Glutamatergic neuron (in vitro differentiated cells): ENCODE measurements around the gene RPS16. TPM values are rescaled to one million over a fixed set of nuclear protein-coding genes. Genes with fewer than 3 reads are reported as not detected.

Source experiments
- DNase-seq: peaks from one replicate; pipeline ENCODE4 v3.0.0; 2022
- H3K27ac Mint-ChIP-seq: one replicate; pipeline ENCODE4 v1.8.0; 2020; ENCODE audit warnings: mild to moderate bottlenecking, mixed read lengths, inconsistent platforms; ENCODE audit not compliant: unreplicated experiment
- H3K27me3 Mint-ChIP-seq: one replicate; pipeline ENCODE4 v1.8.0; 2020; ENCODE audit warnings: mild to moderate bottlenecking, moderate library complexity, mixed read lengths, inconsistent platforms; ENCODE audit not compliant: unreplicated experiment
- H3K36me3 Mint-ChIP-seq: one replicate; pipeline ENCODE4 v1.8.0; 2020; ENCODE audit warnings: mild to moderate bottlenecking, mixed read lengths, inconsistent platforms; ENCODE audit not compliant: unreplicated experiment
- H3K4me1 Mint-ChIP-seq: one replicate; pipeline ENCODE4 v1.8.0; 2020; ENCODE audit warnings: mild to moderate bottlenecking, low read depth, mixed read lengths, inconsistent platforms; ENCODE audit not compliant: unreplicated experiment
- H3K4me3 Mint-ChIP-seq: one replicate; pipeline ENCODE4 v1.8.0; 2020; ENCODE audit warnings: mild to moderate bottlenecking, mixed read lengths, inconsistent platforms; ENCODE audit not compliant: unreplicated experiment
- H3K9me3 Mint-ChIP-seq: one replicate; pipeline ENCODE4 v1.8.0; 2020; ENCODE audit warnings: mild to moderate bottlenecking, moderate library complexity, mixed read lengths, inconsistent platforms; ENCODE audit not compliant: unreplicated experiment
- CTCF ChIP-seq: fragments of 200-600 bp; sonication (generic); IDR thresholded peaks from one replicate; pipeline ENCODE4 v1.5.0; 2021; ENCODE audit not compliant: partially characterized antibody, unreplicated experiment
- total RNA-seq: library from RNA; stranded (reverse); fragmentation: NEBNext Ultra II Directional; extraction: Animal tissue kit (Norgen Biotek cat#: 25700); gene quantifications from one replicate; pipeline ENCODE4 v1.2.1, GENCODE V29; 2021; ENCODE audit not compliant: unreplicated experiment

RPS16 gene
- total RNA-seq, 1 donor from 2014 or later, result 912 TPM

GRCh38 chr19:39410017-39410830 lies 25.5 kb downstream of the RPS16 start:
- Mint-ChIP-seq H3K27ac (peak overlapping the region; percentile 90), H3K9me3 (peaks cover 28% of the 10 kb centered on the region), H3K27me3 (peaks cover 23% of the 10 kb centered on the region), H3K4me3 (peak overlapping the region; percentile 69), H3K36me3 (no peaks in the 10 kb centered on the region), H3K4me1 (peaks cover 22% of the 10 kb centered on the region)
- peak; percentile 56 for DNase-seq
- TF ChIP-seq CTCF, result no peak

- peak; percentile 29 for DNase-seq
- Mint-ChIP-seq H3K4me1 (peaks cover 19% of the 10 kb centered on the region), H3K4me3 (peak overlapping the region; percentile 81)
Measured at GRCh38 chr19:39409208-39410016, 26.3 kb downstream of the RPS16 start.

DNA sequence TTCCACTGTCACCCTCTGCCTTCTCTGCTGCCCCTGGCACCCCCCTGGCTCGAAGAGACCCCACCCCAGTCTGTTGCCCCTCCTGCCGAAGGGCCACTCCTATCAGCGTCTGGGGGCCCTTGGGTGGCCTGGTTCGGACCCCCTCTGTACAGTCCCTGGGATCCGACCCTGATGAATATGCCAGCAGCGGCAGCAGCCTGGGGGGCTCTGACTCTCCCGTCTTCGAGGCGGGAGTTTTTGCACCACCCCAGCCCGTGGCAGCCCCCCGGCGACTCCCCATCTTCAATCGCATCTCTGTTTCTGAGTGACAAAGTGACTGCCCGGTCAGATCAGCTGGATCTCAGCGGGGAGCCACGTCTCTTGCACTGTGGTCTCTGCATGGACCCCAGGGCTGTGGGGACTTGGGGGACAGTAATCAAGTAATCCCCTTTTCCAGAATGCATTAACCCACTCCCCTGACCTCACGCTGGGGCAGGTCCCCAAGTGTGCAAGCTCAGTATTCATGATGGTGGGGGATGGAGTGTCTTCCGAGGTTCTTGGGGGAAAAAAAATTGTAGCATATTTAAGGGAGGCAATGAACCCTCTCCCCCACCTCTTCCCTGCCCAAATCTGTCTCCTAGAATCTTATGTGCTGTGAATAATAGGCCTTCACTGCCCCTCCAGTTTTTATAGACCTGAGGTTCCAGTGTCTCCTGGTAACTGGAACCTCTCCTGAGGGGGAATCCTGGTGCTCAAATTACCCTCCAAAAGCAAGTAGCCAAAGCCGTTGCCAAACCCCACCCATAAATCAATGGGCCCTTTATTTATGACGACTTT lies 27.1 kb downstream of the RPS16 start:
- Mint-ChIP-seq H3K9me3 (peaks cover 23% of the 10 kb centered on the region), H3K4me1 (peaks cover 18% of the 10 kb centered on the region), H3K27me3 (peaks cover 15% of the 10 kb centered on the region), H3K27ac (no peak overlapping the region), H3K4me3 (peak overlapping the region; percentile 59), H3K36me3 (no peaks in the 10 kb centered on the region)
- no peak for TF ChIP-seq CTCF
- DNase-seq, result no peak

More at GRCh38 chr19:39409208-39410016, 26.3 kb downstream of the RPS16 start:
- no peak for TF ChIP-seq CTCF
- H3K27me3 Mint-ChIP-seq, result peaks cover 22% of the 10 kb centered on the region
- peaks cover 27% of the 10 kb centered on the region for H3K9me3 Mint-ChIP-seq
- H3K36me3 Mint-ChIP-seq, result no peaks in the 10 kb centered on the region
- H3K27ac Mint-ChIP-seq, result no peak overlapping the region

GRCh38 chr19:39407660-39408391 lies 27.9 kb downstream of the RPS16 start:
- peaks cover 18% of the 10 kb centered on the region for H3K4me1 Mint-ChIP-seq

More at GRCh38 chr19:39407660-39408391, 27.9 kb downstream of the RPS16 start:
- TF ChIP-seq CTCF, result no peak
- H3K27ac Mint-ChIP-seq, result no peak overlapping the region
- no peak overlapping the region for H3K4me3 Mint-ChIP-seq
- peaks cover 20% of the 10 kb centered on the region for H3K9me3 Mint-ChIP-seq
- H3K27me3 Mint-ChIP-seq, result peaks cover 16% of the 10 kb centered on the region
- DNase-seq, result peak; percentile 30
- no peaks in the 10 kb centered on the region for H3K36me3 Mint-ChIP-seq
